Stomach (tissue), 4 donors: ENCODE results near the gene SPTY2D1.

Source experiments
- POLR2AphosphoS5 ChIP-seq, 3 donors: sonication (generic); formaldehyde crosslinking; IDR thresholded peaks; one replicate each; pipeline ENCODE4 v1.6.1; 2016; ENCODE audit warnings: antibody characterized with exemption in 3 of 3
- TF ChIP-seq, protein P1 (sequence below), 7 experiments: fragments of 450-650 bp in 4 of 7; fragments of 200-600 bp in 3 of 7; sonication (generic) in 3 of 7; IDR thresholded peaks; one replicate each; pipeline ENCODE4 v1.5.1; 2016 to 2019; ENCODE audit warnings: antibody characterized with exemption in 7 of 7, control low read depth in 2 of 7, mild to moderate bottlenecking in 1 of 7

GRCh38 chr11:18641677-18642076 lies 7.5 kb upstream of the SPTY2D1 start:
- no peak for TF ChIP-seq POLR2AphosphoS5 (IDR thresholded peaks at IDR 0.05)
- TF ChIP-seq, protein P1, sequence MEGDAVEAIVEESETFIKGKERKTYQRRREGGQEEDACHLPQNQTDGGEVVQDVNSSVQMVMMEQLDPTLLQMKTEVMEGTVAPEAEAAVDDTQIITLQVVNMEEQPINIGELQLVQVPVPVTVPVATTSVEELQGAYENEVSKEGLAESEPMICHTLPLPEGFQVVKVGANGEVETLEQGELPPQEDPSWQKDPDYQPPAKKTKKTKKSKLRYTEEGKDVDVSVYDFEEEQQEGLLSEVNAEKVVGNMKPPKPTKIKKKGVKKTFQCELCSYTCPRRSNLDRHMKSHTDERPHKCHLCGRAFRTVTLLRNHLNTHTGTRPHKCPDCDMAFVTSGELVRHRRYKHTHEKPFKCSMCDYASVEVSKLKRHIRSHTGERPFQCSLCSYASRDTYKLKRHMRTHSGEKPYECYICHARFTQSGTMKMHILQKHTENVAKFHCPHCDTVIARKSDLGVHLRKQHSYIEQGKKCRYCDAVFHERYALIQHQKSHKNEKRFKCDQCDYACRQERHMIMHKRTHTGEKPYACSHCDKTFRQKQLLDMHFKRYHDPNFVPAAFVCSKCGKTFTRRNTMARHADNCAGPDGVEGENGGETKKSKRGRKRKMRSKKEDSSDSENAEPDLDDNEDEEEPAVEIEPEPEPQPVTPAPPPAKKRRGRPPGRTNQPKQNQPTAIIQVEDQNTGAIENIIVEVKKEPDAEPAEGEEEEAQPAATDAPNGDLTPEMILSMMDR (IDR thresholded peaks at IDR 0.05), result no peak
